Kidney (tissue), 14 donors: ENCODE measurements around the gene PLEKHM3. TPM values are rescaled to one million over a fixed set of nuclear protein-coding genes. Genes with fewer than 3 reads are reported as not detected.

Source experiments
- DNase-seq, 5 donors: peaks; one replicate each; pipeline ENCODE4 v3.0.0-alpha.2; 2013 to 2020
- FAIRE-seq: peaks from 2 replicates; lab custom pipeline; 2012; peaks lifted over from hg19 to GRCh38; lab: Jason Lieb, UNC
- H3K27ac ChIP-seq, 2 donors: one replicate each; pipeline ENCODE4 v1.7.0; 2013; ENCODE audit warnings: low read depth in 2 of 2, low read length in 2 of 2, inconsistent platforms in 1 of 2
- H3K27me3 ChIP-seq: one replicate; pipeline ENCODE4 v1.7.1; 2013; ENCODE audit warnings: low read length, inconsistent platforms; ENCODE audit not compliant: control insufficient read depth, insufficient read depth
- H3K36me3 ChIP-seq, 3 donors: one replicate each; pipeline versions ENCODE4 v1.7.0 to v1.7.1; 2013; ENCODE audit warnings: low read length in 3 of 3, control low read depth in 1 of 3, inconsistent platforms in 1 of 3; ENCODE audit not compliant: insufficient read depth in 3 of 3, control insufficient read depth in 2 of 3
- H3K4me1 ChIP-seq, 3 donors: one replicate each; pipeline versions ENCODE4 v1.7.0 to v1.7.1; 2013; ENCODE audit warnings: low read length in 3 of 3, inconsistent platforms in 1 of 3, low read depth in 1 of 3; ENCODE audit not compliant: control insufficient read depth in 2 of 3, insufficient read depth in 2 of 3
- H3K4me3 ChIP-seq, 3 donors: one replicate each; pipeline versions ENCODE4 v1.7.0 to v1.8.1; 2013; ENCODE audit warnings: low read length in 3 of 3, control low read depth in 1 of 3, inconsistent platforms in 1 of 3
- H3K9ac ChIP-seq, 3 donors: one replicate each; pipeline versions ENCODE4 v1.7.0 to v1.7.1; 2013; ENCODE audit warnings: low read length in 3 of 3, control low read depth in 1 of 3, inconsistent platforms in 1 of 3
- H3K9me3 ChIP-seq, 3 donors: one replicate each; pipeline versions ENCODE4 v1.7.0 to v1.7.1; 2013; ENCODE audit warnings: low read length in 3 of 3, control low read depth in 1 of 3, inconsistent platforms in 1 of 3; ENCODE audit not compliant: control insufficient read depth in 2 of 3, insufficient read depth in 1 of 3
- CTCF ChIP-seq: IDR thresholded peaks from 3 replicates; pipeline ENCODE4 v1.5.1; 2012; ENCODE audit warnings: mild to moderate bottlenecking, moderate library complexity, borderline replicate concordance; ENCODE audit not compliant: insufficient read depth; ENCODE audit errors: extremely low read depth
- intact Hi-C: fragments of 100-400 bp; cut with DNase I; formaldehyde crosslinking; loops from one replicate; pipeline ENCODE4 v1.11.1; 2022
- polyA plus RNA-seq: library from polyadenylated mRNA; stranded (reverse); fragments of 350-450 nt; fragmentation: Illumina TruSeq; extraction: RNeasy Lipid Tissue Mini Kit (QIAGEN cat#74804); gene quantifications from one replicate; pipeline ENCODE4 v1.2.3, GENCODE V29; 2014; ENCODE audit warnings: low read depth, low replicate concordance; ENCODE audit not compliant: insufficient read depth
- total RNA-seq: library from RNA; stranded (reverse); fragmentation: NEBNext Ultra II Directional; extraction: Animal tissue kit (Norgen Biotek cat#: 25700); gene quantifications from one replicate; pipeline ENCODE4 v1.2.1, GENCODE V29; 2021
- donor health status: control.
- donor health status: control.
- donor health status: control.
- donor health status: control.
- donor health status: control.
- donor health status: DM: yes; HTN: yes; CAD: no.
- donor health status: Normal renal cell carcinoma (clear cell type).

PLEKHM3 gene
- total and polyA plus RNA-seq, 2 donors from 2014 or later, result 4.2 to 13.5 TPM

- Histone ChIP-seq H3K4me1 (no peaks in the 10 kb centered on the region), H3K27me3 (no peaks in the 10 kb centered on the region), H3K36me3 (no peaks in the 10 kb centered on the region), H3K9me3 (no peaks in the 10 kb centered on the region), H3K4me3 (no peak overlapping the region), H3K27ac (no peak overlapping the region), H3K9ac (no peak overlapping the region)
- TF ChIP-seq CTCF, result no peak
- FAIRE-seq, result no peak
- intact Hi-C loops, result no loop called here
- DNase-seq, result no peak
These were observed 164.6 kb downstream of the PLEKHM3 start for GRCh38 chr2:207860685-207861084.

DNA sequence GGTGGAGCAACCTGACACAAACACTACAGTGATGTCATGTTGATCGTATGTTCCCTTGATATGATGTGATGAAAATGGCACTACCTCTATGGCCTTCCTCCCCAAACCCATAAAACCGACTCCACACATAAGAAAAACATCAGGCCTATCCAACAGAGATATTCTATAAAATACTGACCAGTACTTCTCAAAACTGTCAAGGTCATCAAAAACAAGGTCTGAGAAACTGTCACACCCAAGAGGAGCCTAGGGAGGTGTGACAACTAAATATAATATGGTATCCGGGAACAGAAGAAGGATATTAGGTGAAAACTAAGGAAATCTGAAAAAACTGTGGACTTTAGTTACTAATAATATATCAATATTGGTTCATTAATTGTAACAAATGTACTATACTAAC is 169.7 kb downstream of the PLEKHM3 start:
- Histone ChIP-seq H3K9me3 (no peaks in the 10 kb centered on the region), H3K36me3 (no peaks in the 10 kb centered on the region), H3K4me1 (no peaks in the 10 kb centered on the region), H3K27ac (no peak overlapping the region), H3K9ac (no peak overlapping the region), H3K27me3 (no peaks in the 10 kb centered on the region), H3K4me3 (no peak overlapping the region)
- intact Hi-C loops, result no loop called here
- DNase-seq, result no peak
- no peak for TF ChIP-seq CTCF
- no peak for FAIRE-seq

GRCh38 chr2:207854484-207855440 is 170.6 kb downstream of the PLEKHM3 start:
- Histone ChIP-seq H3K4me3 (no peak overlapping the region), H3K27me3 (no peaks in the 10 kb centered on the region), H3K36me3 (no peaks in the 10 kb centered on the region), H3K9me3 (no peaks in the 10 kb centered on the region), H3K27ac (no peak overlapping the region), H3K4me1 (no peaks in the 10 kb centered on the region), H3K9ac (no peak overlapping the region)
- TF ChIP-seq CTCF, result no peak
- FAIRE-seq (no peak), DNase-seq (no peak)
- intact Hi-C loops, result no loop called here
